ENCODE data around the gene NPIPA5.
"Not testable (repeated sequence)": the region's sequence is repeated elsewhere in the genome, so short reads cannot be mapped to it uniquely, and the experiment has no call there.

DNA sequence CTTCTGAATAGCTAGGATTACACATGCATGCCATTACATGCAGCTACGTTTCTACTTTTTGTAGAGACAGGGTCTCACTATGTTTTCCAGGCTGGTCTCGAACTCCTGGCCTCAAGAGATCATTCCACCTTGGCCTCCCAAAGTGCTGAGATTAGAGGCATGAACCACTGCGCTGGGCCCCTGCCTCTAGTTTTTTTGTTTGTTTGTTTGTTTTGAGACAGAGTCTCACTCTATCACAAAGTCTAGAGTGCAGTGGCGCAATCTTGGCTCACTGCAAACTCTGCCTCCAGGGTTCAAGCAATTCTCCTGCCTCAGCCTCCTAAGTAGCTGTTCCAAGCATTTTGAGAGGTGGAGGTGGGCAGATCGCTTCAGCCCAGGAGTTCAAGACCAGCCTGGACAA lies 43.6 kb upstream of the NPIPA5 start:
- TF ChIP-seq, protein P1, sequence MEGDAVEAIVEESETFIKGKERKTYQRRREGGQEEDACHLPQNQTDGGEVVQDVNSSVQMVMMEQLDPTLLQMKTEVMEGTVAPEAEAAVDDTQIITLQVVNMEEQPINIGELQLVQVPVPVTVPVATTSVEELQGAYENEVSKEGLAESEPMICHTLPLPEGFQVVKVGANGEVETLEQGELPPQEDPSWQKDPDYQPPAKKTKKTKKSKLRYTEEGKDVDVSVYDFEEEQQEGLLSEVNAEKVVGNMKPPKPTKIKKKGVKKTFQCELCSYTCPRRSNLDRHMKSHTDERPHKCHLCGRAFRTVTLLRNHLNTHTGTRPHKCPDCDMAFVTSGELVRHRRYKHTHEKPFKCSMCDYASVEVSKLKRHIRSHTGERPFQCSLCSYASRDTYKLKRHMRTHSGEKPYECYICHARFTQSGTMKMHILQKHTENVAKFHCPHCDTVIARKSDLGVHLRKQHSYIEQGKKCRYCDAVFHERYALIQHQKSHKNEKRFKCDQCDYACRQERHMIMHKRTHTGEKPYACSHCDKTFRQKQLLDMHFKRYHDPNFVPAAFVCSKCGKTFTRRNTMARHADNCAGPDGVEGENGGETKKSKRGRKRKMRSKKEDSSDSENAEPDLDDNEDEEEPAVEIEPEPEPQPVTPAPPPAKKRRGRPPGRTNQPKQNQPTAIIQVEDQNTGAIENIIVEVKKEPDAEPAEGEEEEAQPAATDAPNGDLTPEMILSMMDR (IDR thresholded peaks at IDR 0.05), result not testable (repeated sequence)
- TF ChIP-seq SREBF2 (IDR thresholded peaks at IDR 0.05); POLR2A (IDR thresholded peaks at IDR 0.05; ENCODE audit: low read length); BHLHE40 (IDR thresholded peaks at IDR 0.05; ENCODE audit: low read depth, low read length): not testable (repeated sequence)
- TF ChIP-seq, protein P2, sequence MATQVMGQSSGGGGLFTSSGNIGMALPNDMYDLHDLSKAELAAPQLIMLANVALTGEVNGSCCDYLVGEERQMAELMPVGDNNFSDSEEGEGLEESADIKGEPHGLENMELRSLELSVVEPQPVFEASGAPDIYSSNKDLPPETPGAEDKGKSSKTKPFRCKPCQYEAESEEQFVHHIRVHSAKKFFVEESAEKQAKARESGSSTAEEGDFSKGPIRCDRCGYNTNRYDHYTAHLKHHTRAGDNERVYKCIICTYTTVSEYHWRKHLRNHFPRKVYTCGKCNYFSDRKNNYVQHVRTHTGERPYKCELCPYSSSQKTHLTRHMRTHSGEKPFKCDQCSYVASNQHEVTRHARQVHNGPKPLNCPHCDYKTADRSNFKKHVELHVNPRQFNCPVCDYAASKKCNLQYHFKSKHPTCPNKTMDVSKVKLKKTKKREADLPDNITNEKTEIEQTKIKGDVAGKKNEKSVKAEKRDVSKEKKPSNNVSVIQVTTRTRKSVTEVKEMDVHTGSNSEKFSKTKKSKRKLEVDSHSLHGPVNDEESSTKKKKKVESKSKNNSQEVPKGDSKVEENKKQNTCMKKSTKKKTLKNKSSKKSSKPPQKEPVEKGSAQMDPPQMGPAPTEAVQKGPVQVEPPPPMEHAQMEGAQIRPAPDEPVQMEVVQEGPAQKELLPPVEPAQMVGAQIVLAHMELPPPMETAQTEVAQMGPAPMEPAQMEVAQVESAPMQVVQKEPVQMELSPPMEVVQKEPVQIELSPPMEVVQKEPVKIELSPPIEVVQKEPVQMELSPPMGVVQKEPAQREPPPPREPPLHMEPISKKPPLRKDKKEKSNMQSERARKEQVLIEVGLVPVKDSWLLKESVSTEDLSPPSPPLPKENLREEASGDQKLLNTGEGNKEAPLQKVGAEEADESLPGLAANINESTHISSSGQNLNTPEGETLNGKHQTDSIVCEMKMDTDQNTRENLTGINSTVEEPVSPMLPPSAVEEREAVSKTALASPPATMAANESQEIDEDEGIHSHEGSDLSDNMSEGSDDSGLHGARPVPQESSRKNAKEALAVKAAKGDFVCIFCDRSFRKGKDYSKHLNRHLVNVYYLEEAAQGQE (IDR thresholded peaks at IDR 0.05), result not testable (repeated sequence)
